PC-9 (cell line): ENCODE data around the gene MRPS22. TPM values are rescaled to one million over a fixed set of nuclear protein-coding genes. Genes with fewer than 3 reads are reported as not detected.

ENCODE experiments used
- BruUV-seq: library from RNA; stranded (reverse); fragments of 400-500 nt; replicated peaks from 2 replicates; lab custom pipeline; 2021; lab: Mats Ljungman, UMichigan
- CTCF ChIA-PET: fragments of 300-600 bp; sonication (Branson Sonifier 250); formaldehyde crosslinking; loops from one replicate; lab custom pipeline; 2022; ENCODE audit warnings: antibody characterized with exemption; lab: Charles Lee
- POLR2A ChIA-PET: fragments of 300-600 bp; sonication (Branson Sonifier 250); formaldehyde crosslinking; loops from one replicate; lab custom pipeline; 2022; ENCODE audit warnings: antibody characterized with exemption; ENCODE audit not compliant: unreplicated experiment; lab: Charles Lee
- DNase-seq, 2 experiments: peaks; one replicate each; pipeline versions ENCODE4 v3.0.0 to v3.0.0-alpha.2; 2015 to 2022; ENCODE audit warnings: mixed read lengths in 1 of 2
- H2AFZ ChIP-seq: fragments of 200-600 bp; sonication (generic); 2 replicates; pipeline ENCODE4 v1.8.1; 2017; ENCODE audit warnings: antibody characterized with exemption
- H3F3A ChIP-seq: fragments of 200-600 bp; sonication (generic); 2 replicates; pipeline ENCODE4 v1.8.1; 2017; ENCODE audit warnings: antibody characterized with exemption, mild to moderate bottlenecking, low read depth; ENCODE audit not compliant: insufficient read depth
- H3K27ac ChIP-seq: fragments of 200-600 bp; sonication (generic); 2 replicates; pipeline ENCODE4 v1.6.1; 2016; ENCODE audit warnings: mixed run types
- H3K27me3 ChIP-seq: fragments of 200-600 bp; sonication (generic); 2 replicates; pipeline ENCODE4 v1.6.1; 2016; ENCODE audit warnings: low read depth, mixed run types; ENCODE audit not compliant: insufficient read depth
- H3K36me3 ChIP-seq: fragments of 200-600 bp; sonication (generic); 2 replicates; pipeline ENCODE4 v1.6.1; 2016; ENCODE audit warnings: low read depth, mixed run types
- H3K4me1 ChIP-seq: fragments of 200-600 bp; sonication (generic); replicated peaks from 2 replicates; pipeline ENCODE4 v1.6.1; 2016; ENCODE audit warnings: mixed run types; ENCODE audit not compliant: insufficient read depth
- H3K4me2 ChIP-seq: fragments of 200-600 bp; sonication (generic); 2 replicates; pipeline ENCODE4 v1.6.1; 2017; ENCODE audit warnings: mixed run types
- H3K4me3 ChIP-seq: fragments of 200-600 bp; sonication (generic); 2 replicates; pipeline ENCODE4 v1.6.1; 2016; ENCODE audit warnings: mixed run types
- H3K79me2 ChIP-seq: fragments of 200-600 bp; sonication (generic); 2 replicates; pipeline ENCODE4 v1.6.1; 2017; ENCODE audit warnings: low read depth, mixed run types
- H3K9me2 ChIP-seq: fragments of 200-600 bp; sonication (generic); 2 replicates; pipeline ENCODE4 v1.8.1; 2017; ENCODE audit warnings: mild to moderate bottlenecking; ENCODE audit not compliant: insufficient read depth
- H3K9me3 ChIP-seq: fragments of 200-600 bp; sonication (generic); 2 replicates; pipeline ENCODE4 v1.8.1; 2016; ENCODE audit warnings: low read depth; ENCODE audit not compliant: insufficient read depth
- H4K20me1 ChIP-seq: fragments of 200-600 bp; sonication (generic); 2 replicates; pipeline ENCODE4 v1.8.1; 2017; ENCODE audit not compliant: insufficient read depth
- EZH2 ChIP-seq: fragments of 200-600 bp; sonication (generic); IDR thresholded peaks from 2 replicates; pipeline ENCODE4 v1.8.0; 2017; ENCODE audit warnings: antibody characterized with exemption, low read depth
- intact Hi-C: fragments of 100-400 bp; cut with micrococcal nuclease; formaldehyde crosslinking; loops from one replicate; pipeline ENCODE4 v1.10.0; 2022; ENCODE audit not compliant: unreplicated experiment
- total RNA-seq: library from RNA; stranded (reverse); gene quantifications from 2 replicates; pipeline ENCODE4 v1.2.3, GENCODE V29; 2021
- TF ChIP-seq, protein P1 (sequence below): fragments of 200-600 bp; sonication (generic); conservative IDR thresholded peaks from 2 replicates; pipeline ENCODE4 v1.6.1; 2017; ENCODE audit warnings: mixed run types, antibody characterized with exemption, mild to moderate bottlenecking, moderate library complexity

The MRPS22 gene
- total RNA-seq, 1 experiment from 2014 or later: 68.0 TPM

DNA sequence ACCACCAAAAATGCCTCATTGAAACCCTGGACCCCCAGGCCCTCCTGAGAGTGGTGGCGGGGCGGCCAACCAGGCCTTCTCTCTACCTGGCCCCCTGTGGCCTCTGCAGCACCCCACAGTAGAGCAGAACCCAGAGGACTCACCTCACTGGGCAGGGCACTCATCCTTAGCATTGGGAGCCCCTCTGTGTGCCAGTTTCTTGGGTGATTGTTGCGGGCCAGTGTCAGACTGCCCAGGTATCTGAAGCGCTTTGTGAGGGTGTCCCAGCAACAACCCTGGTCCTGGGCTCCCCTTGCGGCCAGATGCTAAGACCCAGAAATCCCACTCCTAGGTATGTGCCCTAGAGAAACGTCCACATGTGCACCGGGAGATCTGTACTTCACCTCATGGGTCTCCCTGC lies 20.7 kb upstream of the MRPS22 start:
- Histone ChIP-seq H3K36me3 (no peaks in the 10 kb centered on the region), H3K27me3 (no peaks in the 10 kb centered on the region), H4K20me1 (no peaks in the 10 kb centered on the region), H3K4me2 (no peak overlapping the region), H3K27ac (no peak overlapping the region), H3K79me2 (no peaks in the 10 kb centered on the region), H3K9me2 (no peaks in the 10 kb centered on the region), H3K9me3 (no peaks in the 10 kb centered on the region), H3K4me3 (no peak overlapping the region), H3F3A (peaks cover under 1% of the 10 kb centered on the region; the same call in 1 of the 2 replicates), H3K4me1 (peaks cover 11% of the 10 kb centered on the region), H2AFZ (no peak overlapping the region)
- BruUV-seq: no TSS peak
- DNase-seq: no peak
- TF ChIP-seq, protein P1, sequence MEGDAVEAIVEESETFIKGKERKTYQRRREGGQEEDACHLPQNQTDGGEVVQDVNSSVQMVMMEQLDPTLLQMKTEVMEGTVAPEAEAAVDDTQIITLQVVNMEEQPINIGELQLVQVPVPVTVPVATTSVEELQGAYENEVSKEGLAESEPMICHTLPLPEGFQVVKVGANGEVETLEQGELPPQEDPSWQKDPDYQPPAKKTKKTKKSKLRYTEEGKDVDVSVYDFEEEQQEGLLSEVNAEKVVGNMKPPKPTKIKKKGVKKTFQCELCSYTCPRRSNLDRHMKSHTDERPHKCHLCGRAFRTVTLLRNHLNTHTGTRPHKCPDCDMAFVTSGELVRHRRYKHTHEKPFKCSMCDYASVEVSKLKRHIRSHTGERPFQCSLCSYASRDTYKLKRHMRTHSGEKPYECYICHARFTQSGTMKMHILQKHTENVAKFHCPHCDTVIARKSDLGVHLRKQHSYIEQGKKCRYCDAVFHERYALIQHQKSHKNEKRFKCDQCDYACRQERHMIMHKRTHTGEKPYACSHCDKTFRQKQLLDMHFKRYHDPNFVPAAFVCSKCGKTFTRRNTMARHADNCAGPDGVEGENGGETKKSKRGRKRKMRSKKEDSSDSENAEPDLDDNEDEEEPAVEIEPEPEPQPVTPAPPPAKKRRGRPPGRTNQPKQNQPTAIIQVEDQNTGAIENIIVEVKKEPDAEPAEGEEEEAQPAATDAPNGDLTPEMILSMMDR: no peak
- no peak for TF ChIP-seq EZH2
- ChIA-PET CTCF (no interaction called here), POLR2A (no interaction called here)
- intact Hi-C loops: loop anchor here (10.0 kb wide), 1 partner anchor 728 kb away; the partner anchor contains the start of gene CEP70

- CTCF ChIA-PET: no interaction called here
- DNase-seq: no peak
- Histone ChIP-seq H3K27ac (no peak overlapping the region), H3K9me2 (no peaks in the 10 kb centered on the region), H2AFZ (no peak overlapping the region), H3K4me3 (no peak overlapping the region), H3F3A (no peaks in the 10 kb centered on the region), H4K20me1 (no peaks in the 10 kb centered on the region), H3K36me3 (no peaks in the 10 kb centered on the region), H3K79me2 (no peaks in the 10 kb centered on the region), H3K4me1 (0 out of 2 replicates have a peak, but pooled peaks cover 3% of the 10 kb centered on the region), H3K9me3 (no peaks in the 10 kb centered on the region), H3K27me3 (no peaks in the 10 kb centered on the region), H3K4me2 (no peak overlapping the region)
- TF ChIP-seq, protein P1: no peak
- no peak for TF ChIP-seq EZH2
- intact Hi-C loops: loop anchor here (10.0 kb wide), 1 partner anchor 730 kb away; the partner anchor contains the start of gene CEP70
- no TSS peak for BruUV-seq
- POLR2A ChIA-PET: no interaction called here
Measured at GRCh38 chr3:139324456-139324855, 19.4 kb upstream of the MRPS22 start.

GRCh38 chr3:139325551-139325950 lies 18.3 kb upstream of the MRPS22 start:
- H3K4me3 ChIP-seq: no peak overlapping the region
- H3K9me3 ChIP-seq: no peaks in the 10 kb centered on the region
- no peak overlapping the region for H2AFZ ChIP-seq
- H3K79me2 ChIP-seq: no peaks in the 10 kb centered on the region
- no peak overlapping the region for H3K27ac ChIP-seq
- ChIA-PET POLR2A (no interaction called here), CTCF (no interaction called here)
- no peak for DNase-seq
- H3K4me1 ChIP-seq: 0 out of 2 replicates have a peak, but pooled peaks cover 3% of the 10 kb centered on the region
- intact Hi-C loops: loop anchor here (10.0 kb wide), 1 partner anchor 731 kb away; the partner anchor contains the start of gene CEP70
- H3K4me2 ChIP-seq: no peak overlapping the region
- no peaks in the 10 kb centered on the region for H3K36me3 ChIP-seq
- peaks cover 3% of the 10 kb centered on the region; the same call in 1 of the 2 replicates for H3K27me3 ChIP-seq
- no TSS peak for BruUV-seq
- H3F3A ChIP-seq: no peaks in the 10 kb centered on the region
- H3K9me2 ChIP-seq: no peaks in the 10 kb centered on the region
- TF ChIP-seq, protein P1: no peak
- no peak for TF ChIP-seq EZH2
- no peaks in the 10 kb centered on the region for H4K20me1 ChIP-seq
